Cardiac atrium fibroblast (primary cell): Measurements from ENCODE around the gene PRDX2. TPM values are rescaled to one million over a fixed set of nuclear protein-coding genes. Genes with fewer than 3 reads are reported as not detected.

Source experiments
- total RNA-seq: library from RNA; depleted of rRNA; stranded (reverse); fragments of >200 nt; gene quantifications from 2 replicates; pipeline ENCODE4 v1.2.3, GENCODE V29; 2015

PRDX2 gene
- total RNA-seq: 292 and 317 TPM in 2 replicates

GRCh38 chr19:12801466-12802266, at the start of gene PRDX2, which contains the start of gene THSD8:
TSS of gene PRDX2 (minus strand) at chr19:12801800. CDS start at chr19:12801261, 539 bp downstream.
TSS of gene THSD8 (plus strand) at chr19:12802069. CDS start at chr19:12802072, 3 bp downstream.

DNA sequence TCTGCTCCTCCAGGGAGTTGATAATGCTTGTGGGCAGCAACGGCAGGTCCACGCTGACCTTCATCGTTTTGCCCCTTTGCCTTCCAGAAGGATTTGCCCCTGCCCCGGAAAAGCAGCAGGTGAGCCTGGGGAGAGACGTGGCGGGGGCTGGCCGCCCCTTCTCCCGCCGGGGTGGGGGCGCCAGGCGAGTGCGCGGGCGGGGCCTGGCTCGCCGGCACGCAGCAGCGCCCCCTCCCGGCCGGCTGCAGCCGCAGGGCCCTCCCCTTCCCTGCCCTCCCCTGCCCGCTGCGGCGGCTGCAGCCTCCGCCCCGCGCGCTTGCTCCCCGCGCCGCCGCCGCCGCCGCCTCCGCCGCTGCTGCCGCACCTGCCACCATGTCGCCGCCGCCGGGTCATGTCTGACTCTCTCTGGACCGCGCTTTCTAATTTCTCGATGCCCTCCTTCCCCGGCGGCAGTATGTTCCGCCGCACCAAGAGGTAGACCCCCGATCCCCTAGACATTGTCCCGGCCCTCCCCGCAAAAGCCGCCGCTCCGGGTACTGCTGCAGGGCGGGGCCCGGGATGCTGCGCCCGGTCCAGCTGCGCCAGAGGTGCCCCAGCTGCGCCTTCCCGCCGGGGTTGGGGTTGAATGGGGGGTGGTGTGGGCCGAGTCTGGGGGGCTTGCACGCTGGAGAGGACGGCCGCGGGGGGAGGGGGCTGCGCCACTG, 36.7 kb upstream of the PRDX2 start, which contains the start of gene MAST1:
MAST1 (plus strand) TSS at position 334 of the 704 bp plus-strand sequence; CDS start at position 392, 58 bp downstream.

DNA sequence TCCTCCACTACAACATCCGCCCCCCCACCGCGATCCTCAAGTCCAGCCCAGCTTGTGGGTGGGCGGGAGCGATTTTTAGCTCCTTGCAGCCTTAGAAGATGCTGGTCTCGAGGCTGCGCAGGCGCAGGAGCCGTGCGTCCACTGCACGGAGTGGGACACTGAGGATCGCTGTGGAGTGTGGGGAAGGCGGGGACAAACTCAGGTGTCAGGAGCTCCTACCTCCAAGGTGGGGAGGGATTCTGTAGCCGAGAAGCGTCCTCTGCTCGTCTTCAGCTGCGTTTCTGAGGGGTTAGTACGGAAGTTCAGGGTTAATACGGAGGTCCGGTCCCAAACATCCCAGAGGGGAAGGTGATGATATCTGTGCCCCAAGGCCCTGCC, 33.0 kb upstream of the PRDX2 start, which contains the start of gene RTBDN:
RTBDN (minus strand) TSS at position 14 of the 378 bp plus-strand sequence. CDS start 4,600 bp downstream, outside the sequence.

DNA sequence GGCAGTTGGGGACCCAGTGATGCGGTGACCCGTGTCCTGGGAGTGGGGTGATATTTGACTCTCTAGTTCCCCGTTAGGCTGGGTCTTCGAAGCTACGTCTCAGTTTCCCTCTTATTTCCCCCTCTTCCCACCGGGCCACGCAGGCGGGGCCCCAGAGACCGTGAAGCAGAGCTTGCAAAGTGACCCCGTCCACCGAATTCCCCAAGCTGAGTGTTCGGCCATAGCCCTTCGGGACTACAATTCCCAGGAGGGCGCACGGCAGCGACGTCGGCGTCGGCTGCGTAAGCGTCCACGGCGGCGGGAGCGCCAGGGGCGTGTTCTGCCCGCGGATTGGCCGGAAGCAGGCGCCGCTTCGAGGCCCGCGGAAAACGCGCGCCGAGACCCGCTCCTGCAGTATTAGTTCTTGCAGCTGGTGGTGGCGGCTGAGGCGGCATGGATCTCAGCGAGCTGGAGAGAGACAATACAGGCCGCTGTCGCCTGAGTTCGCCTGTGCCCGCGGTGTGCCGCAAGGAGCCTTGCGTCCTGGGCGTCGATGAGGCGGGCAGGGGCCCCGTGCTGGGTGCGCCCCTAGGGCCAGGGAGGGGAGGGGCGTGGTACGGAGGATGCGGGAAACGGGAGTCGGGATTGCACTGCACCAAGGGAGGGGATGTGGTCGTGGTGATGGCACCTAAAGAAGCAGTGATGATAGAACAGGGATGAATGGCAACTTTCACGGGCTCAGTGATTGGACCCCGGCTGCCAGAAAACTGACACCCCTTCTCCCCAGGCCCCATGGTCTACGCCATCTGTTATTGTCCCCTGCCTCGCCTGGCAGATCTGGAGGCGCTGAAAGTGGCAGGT, 4.9 kb upstream of the PRDX2 start, which contains the start of gene RNASEH2A:
RNASEH2A (plus strand) TSS at position 343 of the 840 bp plus-strand sequence; CDS start at position 433, 90 bp downstream.

DNA sequence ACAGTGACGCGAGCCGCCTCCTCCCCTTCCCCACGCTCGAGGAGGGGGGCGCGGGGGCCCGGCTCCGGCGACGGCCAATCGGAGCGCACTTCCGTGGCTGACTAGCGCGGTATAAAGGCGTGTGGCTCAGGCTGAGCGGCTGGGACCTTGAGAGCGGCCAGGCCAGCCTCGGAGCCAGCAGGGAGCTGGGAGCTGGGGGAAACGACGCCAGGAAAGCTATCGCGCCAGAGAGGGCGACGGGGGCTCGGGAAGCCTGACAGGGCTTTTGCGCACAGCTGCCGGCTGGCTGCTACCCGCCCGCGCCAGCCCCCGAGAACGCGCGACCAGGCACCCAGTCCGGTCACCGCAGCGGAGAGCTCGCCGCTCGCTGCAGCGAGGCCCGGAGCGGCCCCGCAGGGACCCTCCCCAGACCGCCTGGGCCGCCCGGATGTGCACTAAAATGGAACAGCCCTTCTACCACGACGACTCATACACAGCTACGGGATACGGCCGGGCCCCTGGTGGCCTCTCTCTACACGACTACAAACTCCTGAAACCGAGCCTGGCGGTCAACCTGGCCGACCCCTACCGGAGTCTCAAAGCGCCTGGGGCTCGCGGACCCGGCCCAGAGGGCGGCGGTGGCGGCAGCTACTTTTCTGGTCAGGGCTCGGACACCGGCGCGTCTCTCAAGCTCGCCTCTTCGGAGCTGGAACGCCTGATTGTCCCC, 10.1 kb downstream of the PRDX2 start, which contains the start of gene JUNB:
JUNB (plus strand) TSS at position 142 of the 706 bp plus-strand sequence; CDS start at position 428, 286 bp downstream.

GRCh38 chr19:12774588-12775555, 26.7 kb downstream of the PRDX2 start, which contains the start of gene HOOK2:
TSS of gene HOOK2 (minus strand) at chr19:12775552. CDS start at chr19:12775449, 103 bp downstream.

DNA sequence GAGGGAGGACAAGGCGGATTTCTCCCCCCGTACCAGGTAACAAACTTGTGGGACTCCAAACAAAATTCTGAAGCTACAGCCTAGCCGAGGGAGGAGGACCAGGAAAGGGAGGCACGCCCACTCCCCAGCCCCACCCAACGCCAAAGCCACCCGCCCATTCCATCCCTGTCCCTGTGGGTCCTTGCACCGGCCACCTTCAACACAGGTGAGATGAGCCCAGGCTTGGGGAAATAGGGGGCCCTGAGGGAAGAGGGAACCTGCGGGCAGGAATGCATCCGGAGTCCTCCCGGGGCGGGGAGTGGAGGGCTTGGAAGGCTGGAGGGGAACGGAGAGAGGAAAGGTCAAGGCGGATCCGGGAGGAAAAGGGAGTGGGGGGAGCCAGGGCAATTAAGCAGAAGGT, 50.0 kb downstream of the PRDX2 start, which contains the start of gene BEST2:
BEST2 (plus strand) TSS at position 157 of the 400 bp plus-strand sequence. CDS start 802 bp downstream, outside the sequence.

Other genes with a start within 250 kb of the PRDX2 start
- gene ZNF490, start 191.0 kb downstream of the PRDX2 start, total RNA-seq: 4.7 and 7.1 TPM in 2 replicates
- gene ZNF791, start 190.9 kb downstream of the PRDX2 start, total RNA-seq: 6.3 and 6.9 TPM in 2 replicates
- 75.3 and 96.9 TPM in 2 replicates for gene MAN2B1, start 135.1 kb downstream of the PRDX2 start, total RNA-seq
- 5.7 and 6.1 TPM in 2 replicates for gene WDR83, start 135.0 kb downstream of the PRDX2 start, total RNA-seq
- 52.3 and 60.5 TPM in 2 replicates for gene DHPS, start 119.9 kb downstream of the PRDX2 start, total RNA-seq
- gene GNG14, start 113.8 kb downstream of the PRDX2 start, total RNA-seq: not detected in 2 replicates
- 7.0 and 10.0 TPM in 2 replicates for gene FBXW9, start 105.2 kb downstream of the PRDX2 start, total RNA-seq
- 29.5 and 37.2 TPM in 2 replicates for gene TNPO2, start 77.9 kb downstream of the PRDX2 start, total RNA-seq
- gene TRIR, start 67.1 kb downstream of the PRDX2 start, total RNA-seq: 307 and 330 TPM in 2 replicates
- gene GET3, start 64.3 kb downstream of the PRDX2 start, total RNA-seq: 62.5 and 74.4 TPM in 2 replicates
- gene BEST2, start 50.0 kb downstream of the PRDX2 start, total RNA-seq: not detected in 2 replicates
- gene HOOK2, start 26.2 kb downstream of the PRDX2 start, total RNA-seq: 11.7 and 22.7 TPM in 2 replicates
- gene JUNB, start 10.3 kb downstream of the PRDX2 start, total RNA-seq: 265 and 362 TPM in 2 replicates
- not detected in 2 replicates for gene THSD8, start 269 bp upstream of the PRDX2 start, total RNA-seq
- gene RNASEH2A, start 4.8 kb upstream of the PRDX2 start, total RNA-seq: 4.4 and 7.4 TPM in 2 replicates
- gene RTBDN, start 32.8 kb upstream of the PRDX2 start, total RNA-seq: not detected in 2 replicates
- gene MAST1, start 36.7 kb upstream of the PRDX2 start, total RNA-seq: 0.32 TPM in 1 of 2 replicates, not detected in the other
- gene DNASE2, start 79.6 kb upstream of the PRDX2 start, total RNA-seq: 38.8 and 48.1 TPM in 2 replicates
- gene KLF1, start 85.4 kb upstream of the PRDX2 start, total RNA-seq: not detected in 2 replicates
- gene GCDH, start 89.4 kb upstream of the PRDX2 start, total RNA-seq: 48.1 and 54.3 TPM in 2 replicates
- gene SYCE2, start 117.5 kb upstream of the PRDX2 start, total RNA-seq: 0.16 TPM in 1 of 2 replicates, not detected in the other
- gene FARSA, start 131.9 kb upstream of the PRDX2 start, total RNA-seq: 48.0 and 52.2 TPM in 2 replicates
- 1,632 and 1,793 TPM in 2 replicates for gene CALR, start 136.8 kb upstream of the PRDX2 start, total RNA-seq
- 72.2 and 78.1 TPM in 2 replicates for gene RAD23A, start 144.1 kb upstream of the PRDX2 start, total RNA-seq
- gene GADD45GIP1, start 155.4 kb upstream of the PRDX2 start, total RNA-seq: 36.6 and 45.5 TPM in 2 replicates
- gene DAND5, start 167.8 kb upstream of the PRDX2 start, total RNA-seq: not detected in 2 replicates
- 47.3 and 63.2 TPM in 2 replicates for gene NFIX, start 193.7 kb upstream of the PRDX2 start, total RNA-seq